GM15510 (cell line): Measurements from ENCODE around the gene FAAH.

Source experiments
- POLR2A ChIP-seq: IDR thresholded peaks from 3 replicates; pipeline ENCODE4 v1.6.1; 2011; ENCODE audit warnings: borderline replicate concordance; ENCODE audit not compliant: insufficient read length; ENCODE audit errors: extremely low read depth

Gene FAAH

GRCh38 chr1:46411601-46412341, 17.7 kb downstream of the FAAH start:
- no peak for TF ChIP-seq POLR2A

- no peak for TF ChIP-seq POLR2A
These were observed 18.9 kb downstream of the FAAH start for GRCh38 chr1:46412893-46413595.

GRCh38 chr1:46413596-46413985, 19.5 kb downstream of the FAAH start:
- TF ChIP-seq POLR2A, result no peak

GRCh38 chr1:46415514-46415913, 21.4 kb downstream of the FAAH start:
- TF ChIP-seq POLR2A, result no peak

- TF ChIP-seq POLR2A, result no peak
These were observed 24.9 kb downstream of the FAAH start for GRCh38 chr1:46418976-46419375.

- TF ChIP-seq POLR2A, result no peak
These were observed 26.4 kb downstream of the FAAH start for GRCh38 chr1:46420533-46420915.

GRCh38 chr1:46421739-46422138, 27.6 kb downstream of the FAAH start:
- TF ChIP-seq POLR2A, result no peak

- TF ChIP-seq POLR2A, result no peak
These were observed 28.2 kb downstream of the FAAH start for GRCh38 chr1:46422261-46422871.

- no peak for TF ChIP-seq POLR2A
These were observed 29.6 kb downstream of the FAAH start for GRCh38 chr1:46423574-46424240.

- TF ChIP-seq POLR2A, result no peak
These were observed 30.6 kb downstream of the FAAH start for GRCh38 chr1:46424730-46425129.

- TF ChIP-seq POLR2A, result no peak
These were observed 31.6 kb downstream of the FAAH start for GRCh38 chr1:46425726-46426125.

GRCh38 chr1:46427541-46427940, 33.4 kb downstream of the FAAH start:
- no peak for TF ChIP-seq POLR2A

- TF ChIP-seq POLR2A, result no peak
These were observed 35.3 kb downstream of the FAAH start for GRCh38 chr1:46429436-46429835.

- no peak for TF ChIP-seq POLR2A
These were observed 37.6 kb downstream of the FAAH start for GRCh38 chr1:46431695-46432094.

- no peak for TF ChIP-seq POLR2A
These were observed 38.7 kb downstream of the FAAH start for GRCh38 chr1:46432781-46433327.
